ENCODE data around the gene LYZL2.

GRCh38 chr10:30580676-30581075, 48.9 kb downstream of the LYZL2 start:
- TF ChIP-seq CTCF (conservative IDR thresholded peaks at IDR 0.05 in 1 of 2, IDR thresholded peaks at IDR 0.05 in 1 of 2; ENCODE audit: extremely low read depth in 1 of 2, insufficient read depth in 1 of 2, low read depth in 1 of 2, low read length in 2 of 2) (no peak), EZH2 (IDR thresholded peaks at IDR 0.05; ENCODE audit: borderline replicate concordance, low read length) (no peak)
